HUES64 (cell line): ENCODE data around the gene HCAR1.
"Not testable (repeated sequence)": the region's sequence is repeated elsewhere in the genome, so short reads cannot be mapped to it uniquely, and the experiment has no call there.

Experiments
- H3K27ac ChIP-seq: 2 replicates; pipeline ENCODE4 v1.7.0; 2013; ENCODE audit warnings: low read depth, low read length, inconsistent platforms
- H3K27me3 ChIP-seq: 2 replicates; pipeline ENCODE4 v1.6.1; 2013; ENCODE audit warnings: mild to moderate bottlenecking, low read length; ENCODE audit not compliant: insufficient read depth
- H3K36me3 ChIP-seq: 2 replicates; pipeline ENCODE4 v1.6.1; 2013; ENCODE audit warnings: mild to moderate bottlenecking, low read length; ENCODE audit not compliant: insufficient read depth
- H3K4me1 ChIP-seq: 2 replicates; pipeline ENCODE4 v1.6.1; 2013; ENCODE audit warnings: mild to moderate bottlenecking, low read length, moderate library complexity; ENCODE audit not compliant: insufficient read depth
- H3K4me3 ChIP-seq: 2 replicates; pipeline ENCODE4 v1.5.1; 2013; ENCODE audit warnings: mild to moderate bottlenecking, low read length, moderate library complexity
- H3K9ac ChIP-seq: 2 replicates; pipeline ENCODE4 v1.6.1; 2013; ENCODE audit warnings: mild to moderate bottlenecking, low read depth, low read length
- H3K9me3 ChIP-seq: 2 replicates; pipeline ENCODE4 v1.6.1; 2013; ENCODE audit warnings: low read depth, low read length; ENCODE audit not compliant: insufficient read depth
- WGBS: fragments of 150-250, 120-280 bp; methylation state at CpG from one replicate; pipeline ENCODE4 v1.1.7; 2013; ENCODE audit warnings: missing lambda C conversion rate; 5-methylcytosine and 5-hydroxymethylcytosine counted together

The HCAR1 gene

DNA sequence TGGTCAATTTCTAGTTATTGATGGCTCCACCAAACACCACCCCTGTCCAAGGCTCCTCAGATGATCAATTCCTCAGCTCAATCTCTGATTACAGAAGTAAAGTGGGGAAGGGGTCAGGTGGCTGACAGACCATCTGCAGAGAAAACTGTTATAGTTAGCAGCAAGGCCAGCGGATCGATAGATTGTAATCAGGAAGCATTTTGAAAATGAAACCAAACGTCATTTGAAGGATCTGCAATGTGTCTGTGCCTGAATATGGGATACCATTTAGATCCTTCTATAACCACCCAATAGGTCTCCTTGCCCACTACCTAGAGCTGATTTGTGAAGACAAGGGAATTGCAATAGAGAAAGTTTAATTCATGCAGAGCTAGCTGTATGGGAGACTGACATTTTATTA is 39.1 kb downstream of the HCAR1 start:
- no peaks in the 10 kb centered on the region for H3K27me3 ChIP-seq
- 98% methylated on average over 3 of the region's 3 CpGs for WGBS

DNA sequence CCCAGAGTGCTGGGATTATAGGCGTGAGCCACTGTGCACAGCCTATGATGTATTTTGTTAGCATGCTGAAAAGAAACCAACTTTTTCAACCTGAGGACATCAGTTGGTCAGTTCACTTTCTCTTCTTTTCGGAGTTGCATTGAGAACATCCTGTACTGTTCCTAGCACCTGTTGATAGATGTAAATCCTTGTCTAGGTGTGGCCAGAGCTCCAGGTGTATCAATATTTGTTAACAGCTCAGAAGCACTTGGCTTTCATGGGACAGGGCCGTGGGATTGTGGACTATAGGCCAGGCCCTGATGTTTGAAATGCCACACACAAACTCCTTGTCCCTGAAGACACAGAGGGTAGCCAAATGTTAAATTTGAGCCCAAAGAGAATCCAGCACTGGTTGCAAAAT is 42.4 kb downstream of the HCAR1 start:
- Histone ChIP-seq H3K27me3 (no peaks in the 10 kb centered on the region), H3K4me3 (no peak overlapping the region), H3K4me1 (no peaks in the 10 kb centered on the region), H3K9me3 (no peaks in the 10 kb centered on the region), H3K36me3 (no peaks in the 10 kb centered on the region), H3K9ac (no peak overlapping the region), H3K27ac (no peak overlapping the region)
- WGBS: 93% methylated on average over 3 of the region's 3 CpGs

More for the DNA sequence above, 39.1 kb downstream of the HCAR1 start:
- Histone ChIP-seq H3K9ac (no peak overlapping the region), H3K36me3 (no peaks in the 10 kb centered on the region), H3K27ac (no peak overlapping the region), H3K4me1 (no peaks in the 10 kb centered on the region), H3K4me3 (no peak overlapping the region), H3K9me3 (no peaks in the 10 kb centered on the region)

DNA sequence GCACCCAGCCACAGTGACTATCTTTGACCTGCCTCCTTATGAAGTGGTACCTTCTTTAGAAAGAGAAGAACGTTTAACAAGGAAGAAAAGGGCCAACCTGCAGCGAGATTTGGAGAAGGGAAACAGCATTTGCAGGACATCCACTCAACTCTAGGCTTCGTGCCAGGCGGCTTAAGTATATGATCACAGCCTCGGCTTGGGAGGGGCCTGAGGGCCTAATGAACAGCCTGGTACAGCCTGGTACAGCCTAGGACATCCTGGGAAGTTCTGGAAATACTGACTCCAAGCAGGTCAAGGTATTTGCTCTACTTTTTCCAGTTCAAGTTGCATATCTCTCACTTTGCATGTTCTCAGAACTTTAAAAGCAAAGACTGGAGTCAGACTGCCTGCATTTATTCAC is 43.6 kb downstream of the HCAR1 start:
- H3K27ac ChIP-seq: no peak overlapping the region
- no peaks in the 10 kb centered on the region for H3K36me3 ChIP-seq
- no peaks in the 10 kb centered on the region for H3K4me1 ChIP-seq
- no peaks in the 10 kb centered on the region for H3K9me3 ChIP-seq
- no peak overlapping the region for H3K9ac ChIP-seq
- no peaks in the 10 kb centered on the region for H3K27me3 ChIP-seq
- H3K4me3 ChIP-seq: no peak overlapping the region
- WGBS: 94% methylated on average over 5 of the region's 5 CpGs

DNA sequence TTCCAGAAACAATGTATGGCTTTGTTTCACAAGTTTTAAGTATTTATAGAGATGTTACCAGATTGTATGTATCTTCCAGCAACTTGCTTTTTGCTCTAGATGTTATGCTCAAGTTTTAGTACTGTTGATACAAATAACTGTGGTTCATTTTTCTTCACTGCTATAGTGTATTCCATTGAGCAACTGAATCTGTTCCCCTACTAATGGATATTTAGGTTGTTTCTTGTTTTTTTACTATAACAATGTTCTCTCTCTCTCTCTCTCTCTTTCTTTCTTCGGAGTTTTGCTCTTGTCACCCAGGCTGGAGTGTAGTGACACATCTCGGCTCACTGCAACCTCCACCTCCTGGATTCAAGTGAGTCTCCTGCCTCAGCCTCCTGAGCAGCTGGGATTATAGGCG is 44.1 kb downstream of the HCAR1 start:
- Histone ChIP-seq H3K9me3 (no peaks in the 10 kb centered on the region), H3K36me3 (no peaks in the 10 kb centered on the region), H3K4me1 (no peaks in the 10 kb centered on the region), H3K4me3 (no peak overlapping the region), H3K27me3 (no peaks in the 10 kb centered on the region), H3K27ac (no peak overlapping the region), H3K9ac (no peak overlapping the region)
- WGBS: 91% methylated on average over 3 of the region's 3 CpGs

DNA sequence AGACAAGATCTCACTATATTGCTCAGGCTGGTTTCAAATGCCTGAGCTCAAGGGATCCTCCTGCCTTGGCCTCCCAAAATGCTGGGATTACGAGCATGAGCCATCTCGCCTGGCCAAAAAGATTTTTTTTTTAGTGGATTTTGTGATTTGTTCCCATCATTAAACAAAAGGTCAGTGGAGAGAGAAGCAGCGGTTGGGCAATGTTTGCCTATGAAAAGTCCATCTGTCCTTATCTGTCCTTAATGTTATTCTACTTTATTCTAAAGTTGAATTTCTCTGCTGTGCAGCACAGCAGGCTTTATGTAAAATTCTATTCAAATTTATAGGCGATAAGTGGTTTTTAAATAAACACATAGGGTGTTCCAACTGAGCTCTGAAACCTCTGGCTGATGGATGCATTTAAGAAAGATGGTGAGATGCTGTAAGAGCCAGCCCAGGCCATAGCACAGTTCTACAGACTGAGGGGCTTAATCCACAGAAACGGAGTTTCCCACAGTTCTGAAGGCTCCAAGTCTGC is 46.3 kb downstream of the HCAR1 start:
- H3K9me3 ChIP-seq: no peaks in the 10 kb centered on the region
- no peak overlapping the region for H3K4me3 ChIP-seq
- no peak overlapping the region for H3K9ac ChIP-seq
- WGBS: 82% methylated on average over 5 of the region's 5 CpGs
- H3K36me3 ChIP-seq: no peaks in the 10 kb centered on the region
- H3K27ac ChIP-seq: no peak overlapping the region
- H3K27me3 ChIP-seq: no peaks in the 10 kb centered on the region
- no peaks in the 10 kb centered on the region for H3K4me1 ChIP-seq

DNA sequence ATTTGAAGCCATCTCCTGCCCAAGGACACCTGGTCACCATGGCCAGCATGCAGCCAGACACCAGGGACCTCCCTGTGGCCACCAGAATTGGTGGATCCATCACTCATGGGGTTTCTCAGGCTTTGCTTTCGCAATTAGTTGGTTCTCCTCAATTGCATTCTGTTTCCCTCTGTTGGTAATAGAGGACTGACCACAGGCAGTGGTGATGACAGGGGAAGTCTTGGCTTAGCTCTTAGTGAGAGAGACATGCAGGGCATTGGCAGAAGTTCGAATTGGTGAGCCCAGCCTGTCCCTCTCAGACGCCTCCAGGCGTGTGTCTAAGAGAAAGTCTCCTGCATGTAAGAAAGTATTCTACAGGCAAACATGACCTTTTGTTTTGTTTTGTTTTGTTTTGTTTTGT is 48.8 kb downstream of the HCAR1 start:
- Histone ChIP-seq H3K27ac (no peak overlapping the region), H3K36me3 (no peaks in the 10 kb centered on the region), H3K9ac (no peak overlapping the region), H3K9me3 (no peaks in the 10 kb centered on the region), H3K4me1 (no peaks in the 10 kb centered on the region), H3K4me3 (no peak overlapping the region), H3K27me3 (no peaks in the 10 kb centered on the region)
- 93% methylated on average over 4 of the region's 4 CpGs for WGBS

DNA sequence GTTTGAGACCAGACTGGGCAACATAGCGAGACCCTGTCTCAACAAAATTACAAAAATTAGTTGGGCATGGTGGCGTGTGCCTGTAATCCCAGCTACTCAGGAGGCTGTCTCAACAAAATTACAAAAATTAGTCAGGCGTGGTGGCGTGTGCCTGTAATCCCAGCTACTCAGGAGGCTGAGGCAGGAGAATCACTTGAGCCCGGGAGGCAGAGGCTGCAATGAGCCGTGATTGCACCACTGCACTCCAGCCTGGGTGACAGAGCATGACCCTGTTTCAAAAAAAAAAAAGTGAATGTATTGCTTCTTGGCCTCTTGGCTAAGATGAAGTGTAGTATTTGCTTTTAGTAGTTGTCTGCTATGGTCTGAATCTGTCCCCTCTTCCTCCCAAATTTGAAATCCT is 49.7 kb downstream of the HCAR1 start:
- H3K27me3 ChIP-seq, H3K27ac ChIP-seq, H3K36me3 ChIP-seq, H3K9me3 ChIP-seq, H3K4me1 ChIP-seq, H3K9ac ChIP-seq, H3K4me3 ChIP-seq: not testable (repeated sequence)
- 90% methylated on average over 6 of the region's 6 CpGs for WGBS

DNA sequence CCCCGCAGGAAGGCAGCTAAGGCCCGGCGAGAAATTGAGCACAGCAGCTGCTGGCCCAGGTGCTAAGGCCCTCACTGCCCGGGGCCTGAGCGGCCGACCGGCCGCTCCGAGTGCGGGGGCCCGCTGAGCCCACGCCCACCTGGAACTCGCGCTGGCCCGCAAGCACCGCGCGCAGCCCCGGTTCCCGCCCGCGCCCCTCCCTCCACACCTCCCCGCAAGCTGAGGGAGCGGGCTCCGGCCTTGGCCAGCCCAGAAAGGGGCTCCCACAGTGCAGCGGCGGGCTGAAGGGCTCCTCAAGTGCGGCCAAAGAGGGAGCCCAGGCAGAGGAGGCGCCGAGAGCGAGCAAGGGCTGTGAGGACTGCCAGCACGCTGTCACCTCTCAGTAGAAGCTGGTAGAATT is 53.9 kb downstream of the HCAR1 start:
- H3K9ac ChIP-seq, H3K4me1 ChIP-seq, H3K36me3 ChIP-seq, H3K4me3 ChIP-seq, H3K9me3 ChIP-seq, H3K27me3 ChIP-seq, H3K27ac ChIP-seq: not testable (repeated sequence)
- whole genome bisulfite sequencing: 95% methylated on average over 32 of the region's 32 CpGs
